Head of caudate nucleus (tissue), 42 donors: Measurements from ENCODE around the gene FCGR2B.
"Not testable (repeated sequence)": the region's sequence is repeated elsewhere in the genome, so short reads cannot be mapped to it uniquely, and the experiment has no call there.

Experiments
- DNase-seq, 42 donors: peaks; one replicate each; pipeline versions ENCODE4 v3.0.0 to v3.0.0-alpha.2; 2020 to 2021; ENCODE audit warnings: mixed read lengths in 7 of 42
- intact Hi-C: fragments of 100-400 bp; cut with DNase I; formaldehyde crosslinking; loops from one replicate; pipeline ENCODE4 v1.15.0; 2022

Gene FCGR2B

DNA sequence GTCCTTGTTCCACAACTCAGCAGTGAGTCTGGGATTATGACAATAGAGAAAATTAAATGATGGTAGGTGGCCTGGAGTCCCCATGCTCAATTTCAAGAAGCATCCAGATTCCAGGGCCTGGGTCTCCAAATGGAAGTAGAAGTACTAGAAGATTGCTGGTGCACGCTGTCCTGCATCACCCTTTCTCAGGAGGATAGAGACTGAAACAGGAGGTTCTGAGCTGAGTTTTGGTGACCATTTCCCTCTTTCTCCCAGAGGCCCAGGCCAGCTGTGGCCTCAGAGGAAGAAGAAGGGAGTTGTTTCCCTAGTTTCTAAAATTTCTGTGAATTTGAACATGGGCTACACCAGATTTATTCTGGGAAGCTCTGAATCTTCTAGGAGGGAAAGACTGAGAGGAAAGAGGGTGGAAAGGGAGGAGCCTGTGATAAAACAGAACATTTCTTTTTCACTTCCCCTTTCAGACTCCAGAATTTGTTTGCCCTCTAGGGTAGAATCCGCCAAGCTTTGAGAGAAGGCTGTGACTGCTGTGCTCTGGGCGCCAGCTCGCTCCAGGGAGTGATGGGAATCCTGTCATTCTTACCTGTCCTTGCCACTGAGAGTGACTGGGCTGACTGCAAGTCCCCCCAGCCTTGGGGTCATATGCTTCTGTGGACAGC lies at the start of gene FCGR2B:
TSS of gene FCGR2B (plus strand) at position 460 of the 656 bp plus-strand sequence. CDS start at position 559, 99 bp downstream.
- DNase-seq, intact Hi-C loops: not testable (repeated sequence)

GRCh38 chr1:161616417-161616816 lies 46.5 kb upstream of the FCGR2B start:
- DNase-seq, intact Hi-C loops: not testable (repeated sequence)

- intact Hi-C loops, DNase-seq: not testable (repeated sequence)
Observed at GRCh38 chr1:161618517-161618916, 44.4 kb upstream of the FCGR2B start.

- intact Hi-C loops, DNase-seq: not testable (repeated sequence)
Observed at GRCh38 chr1:161620399-161620798, 42.5 kb upstream of the FCGR2B start.

- intact Hi-C loops: not testable (repeated sequence)
- DNase-seq: peak; percentile 42 to 93 (median 80)
Observed at GRCh38 chr1:161621181-161622000, 41.6 kb upstream of the FCGR2B start.

DNA sequence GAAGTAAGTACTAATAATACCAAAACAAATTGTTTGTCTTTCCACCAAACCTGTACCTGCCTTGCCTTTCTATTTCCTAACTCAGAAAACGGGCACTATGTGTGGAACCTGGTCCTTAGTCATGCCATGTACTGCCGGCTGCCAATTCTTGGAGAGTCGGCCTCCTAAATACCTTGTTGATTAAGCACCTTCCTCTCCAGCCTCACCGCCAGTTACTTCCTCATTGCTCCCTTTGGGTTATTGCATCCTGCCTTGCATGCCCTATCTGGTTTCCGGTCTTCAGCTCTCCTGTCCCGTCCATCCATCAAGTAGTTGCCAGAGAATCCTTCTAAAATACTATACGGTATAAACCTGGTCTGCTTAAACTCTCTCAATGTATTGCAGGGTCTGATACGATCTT lies 40.9 kb upstream of the FCGR2B start:
- DNase-seq, intact Hi-C loops: not testable (repeated sequence)

DNA sequence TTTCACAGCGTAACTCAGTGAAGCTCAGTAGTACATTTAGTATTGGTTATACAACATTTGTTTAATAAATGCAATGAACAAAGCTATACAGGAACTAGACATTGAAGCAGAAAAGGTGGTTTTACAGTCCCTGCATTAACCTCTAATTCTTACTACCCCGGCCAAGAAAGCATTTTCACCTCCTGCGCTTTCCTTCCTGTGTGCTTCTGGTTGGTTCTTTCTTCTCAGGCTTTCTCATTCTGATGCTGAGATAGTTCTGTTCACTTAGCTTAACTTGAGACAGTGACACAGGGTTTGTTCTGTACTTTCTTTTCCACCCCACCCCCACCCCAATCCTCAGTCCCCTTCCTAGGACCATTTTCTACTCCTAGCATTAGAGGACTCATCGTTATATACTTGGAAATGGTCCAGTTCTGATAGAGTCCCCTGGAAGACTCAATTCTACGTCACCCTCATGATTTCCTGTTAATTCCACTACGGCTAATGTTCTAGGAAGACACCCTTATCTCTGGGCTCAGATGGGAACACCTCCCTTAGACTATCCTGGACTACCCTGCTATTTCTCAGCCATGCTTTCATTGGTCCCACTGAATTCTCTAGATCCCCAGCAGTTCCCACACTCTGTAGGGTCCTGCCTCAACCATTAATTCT lies 39.4 kb upstream of the FCGR2B start:
- intact Hi-C loops, DNase-seq: not testable (repeated sequence)

- DNase-seq, intact Hi-C loops: not testable (repeated sequence)
Observed at GRCh38 chr1:161624605-161625004, 38.3 kb upstream of the FCGR2B start.

DNA sequence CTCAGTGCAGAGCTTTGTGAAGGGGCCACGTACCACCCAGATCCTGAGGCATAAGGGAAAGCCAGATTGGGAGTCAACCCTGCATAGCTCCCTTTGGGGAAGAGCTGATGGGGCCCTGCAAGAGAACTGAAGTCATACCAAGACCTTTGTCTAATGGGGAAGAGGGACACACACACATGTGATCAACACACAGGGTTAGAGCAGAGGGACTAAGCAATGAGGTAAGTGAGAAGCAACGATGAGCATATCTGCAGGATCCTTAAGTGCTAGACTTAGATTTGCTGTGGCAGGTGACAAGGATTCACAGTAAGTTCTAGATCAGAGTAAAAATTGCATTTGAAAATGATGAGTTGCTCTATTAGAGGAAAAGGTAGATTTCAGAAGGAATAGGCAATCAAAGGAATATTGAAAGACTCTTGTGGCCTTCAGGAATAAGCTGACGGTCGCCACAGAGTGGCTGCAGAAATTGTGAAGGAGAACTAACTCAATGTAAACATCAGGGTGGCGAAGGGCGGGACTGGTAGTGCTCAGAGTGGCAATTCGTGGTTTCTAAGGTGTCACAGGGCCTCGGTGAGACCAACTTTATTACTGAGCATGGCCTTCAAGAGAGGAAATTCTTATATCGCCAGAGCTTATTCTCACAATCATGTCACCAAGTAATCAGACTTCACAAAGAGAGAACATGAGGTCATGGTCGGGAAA lies 36.3 kb upstream of the FCGR2B start:
- DNase-seq, intact Hi-C loops: not testable (repeated sequence)

DNA sequence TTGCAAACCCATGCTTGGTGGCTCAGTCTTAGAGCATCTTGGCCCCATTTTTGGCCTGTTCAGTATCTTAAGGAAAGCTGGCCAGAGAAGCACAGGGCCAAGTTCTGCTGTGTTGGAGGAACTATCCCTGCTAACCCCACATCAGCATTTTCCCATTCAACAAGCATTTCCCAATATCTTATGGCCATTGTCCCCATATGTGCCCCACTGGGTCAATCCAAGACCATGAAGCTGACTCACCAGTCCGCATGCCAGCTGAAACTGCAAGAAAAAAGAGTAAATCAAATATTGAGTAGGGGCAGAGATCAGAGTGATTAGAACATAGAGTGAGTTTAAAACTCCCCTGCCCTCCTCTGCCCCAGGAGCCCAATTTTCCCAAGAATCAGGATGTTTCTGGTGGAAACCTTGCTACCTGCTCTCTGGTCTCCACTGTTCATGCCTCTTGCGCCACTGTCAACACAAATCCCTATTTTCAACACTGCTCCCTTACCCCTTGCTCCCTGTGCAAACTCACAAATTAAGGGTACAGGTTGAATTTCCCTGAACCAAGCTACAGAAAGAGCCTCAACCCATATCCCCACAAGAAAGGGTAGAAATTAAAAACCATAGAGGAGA lies 32.7 kb upstream of the FCGR2B start:
- intact Hi-C loops, DNase-seq: not testable (repeated sequence)

DNA sequence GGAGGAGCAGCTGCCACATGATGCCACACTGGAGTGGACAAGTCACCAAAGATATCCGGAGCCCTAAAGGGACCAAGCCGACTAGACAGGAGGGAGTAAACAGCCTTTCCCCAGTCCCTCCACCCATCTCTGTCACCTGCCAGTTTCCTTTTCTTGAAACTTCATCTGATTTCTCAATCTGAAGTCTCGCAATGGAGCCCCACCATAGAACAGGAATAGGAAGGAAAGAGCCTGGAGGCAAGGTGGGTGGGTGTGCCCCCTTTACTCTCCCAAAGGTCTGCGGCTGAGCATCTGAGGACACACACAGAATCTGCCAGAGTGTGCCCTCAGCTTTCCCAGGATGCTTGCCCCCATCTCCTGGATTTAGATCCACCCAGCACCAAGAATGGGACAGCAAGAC lies 31.9 kb upstream of the FCGR2B start, which contains the start of gene FCGR3B:
TSS of gene FCGR3B (minus strand) at position 101 of the 400 bp plus-strand sequence. CDS start at position 19, 82 bp downstream.
- no peak for DNase-seq
- intact Hi-C loops: no loop called here

DNA sequence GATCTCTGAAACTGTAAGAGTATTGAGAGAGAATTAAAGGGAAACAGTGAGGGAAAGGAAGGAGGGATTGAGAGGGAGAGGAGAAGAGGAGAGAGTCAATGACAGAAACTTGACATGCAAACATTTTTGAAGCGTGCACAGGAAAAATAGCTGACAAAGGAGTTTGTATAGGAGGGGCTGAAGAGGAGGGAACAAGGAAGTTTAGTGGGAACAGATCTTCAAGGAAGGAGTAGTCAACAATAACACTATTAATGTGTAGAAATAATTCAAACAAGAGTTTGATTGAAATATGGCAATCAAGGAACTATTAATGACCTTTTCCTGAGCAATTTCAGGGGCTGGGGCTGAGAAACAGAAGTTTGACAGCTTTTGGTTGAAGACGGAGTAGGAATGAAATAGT lies 27.9 kb upstream of the FCGR2B start:
- intact Hi-C loops, DNase-seq: not testable (repeated sequence)

GRCh38 chr1:161636189-161636782 lies 26.7 kb upstream of the FCGR2B start:
- DNase-seq, intact Hi-C loops: not testable (repeated sequence)

DNA sequence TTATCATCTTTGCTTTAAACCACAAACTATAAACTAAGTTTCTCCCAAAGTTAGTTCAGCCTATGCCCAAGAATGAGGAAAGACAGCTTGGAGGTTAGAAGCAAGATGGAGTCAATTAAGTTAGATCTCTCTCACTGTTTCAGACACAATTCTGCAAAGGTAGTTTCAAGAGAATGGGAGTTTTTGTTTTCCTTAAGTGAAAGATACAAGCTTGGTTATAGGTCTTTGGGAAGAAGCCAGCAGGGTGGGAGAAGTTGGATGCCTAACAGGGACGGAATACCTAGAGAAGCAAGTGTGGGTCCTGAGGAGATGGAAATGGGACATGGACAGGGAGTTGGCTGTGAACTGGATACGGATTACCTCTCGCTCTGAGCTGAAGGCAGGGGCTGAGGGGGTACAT lies 26.0 kb upstream of the FCGR2B start:
- intact Hi-C loops, DNase-seq: not testable (repeated sequence)

GRCh38 chr1:161638251-161638993 lies 24.5 kb upstream of the FCGR2B start:
- intact Hi-C loops, DNase-seq: not testable (repeated sequence)

GRCh38 chr1:161639203-161639602 lies 23.7 kb upstream of the FCGR2B start:
- intact Hi-C loops, DNase-seq: not testable (repeated sequence)

DNA sequence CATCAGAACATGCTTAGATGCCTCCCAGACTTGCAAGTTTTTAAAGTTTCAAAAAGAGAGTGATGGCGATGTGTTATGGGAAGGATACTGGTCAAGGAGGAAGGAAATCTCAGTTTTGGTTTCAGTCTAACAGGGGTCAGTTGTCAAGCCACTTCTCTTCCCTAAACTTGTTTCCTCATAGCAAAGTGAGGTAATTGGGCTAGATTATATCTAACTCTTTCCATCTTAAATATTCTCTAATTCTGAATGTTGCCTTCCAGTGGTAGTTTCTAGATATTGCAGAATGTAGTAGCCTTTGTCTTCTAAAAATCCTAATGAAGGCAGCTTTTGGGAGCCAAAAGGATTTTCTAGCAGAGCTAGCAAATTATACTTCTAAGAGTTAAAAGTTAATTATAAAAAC lies 20.2 kb upstream of the FCGR2B start:
- DNase-seq, intact Hi-C loops: not testable (repeated sequence)
